ENCODE results near the gene RBM10. TPM values are rescaled to one million over a fixed set of nuclear protein-coding genes. Genes with fewer than 3 reads are reported as not detected.

RBM10 gene
- total and polyA plus RNA-seq, 2 experiments from 2014 or later = 39.5 to 101 TPM

- H3K4me3 Mint-ChIP-seq = peak overlapping the region; percentile 93
- H3K4me2 ChIP-seq = peak overlapping the region; percentile 78
- H3K36me3 Mint-ChIP-seq (ENCODE audit: low read depth) = peaks cover 5% of the 10 kb centered on the region; the same call in 2 of the 3 replicates
- ATAC-seq (peak; percentile 82), DNase-seq (ENCODE audit: low spot score) (peak; percentile 96)
- H3K27ac ChIP-seq (ENCODE audit: low read depth) = peak overlapping the region; percentile 98
- H4K20me1 ChIP-seq (replicated peaks; ENCODE audit: insufficient read depth) = no peaks in the 10 kb centered on the region
- peak overlapping the region; percentile 59 for H3K4me3 ChIP-seq
- no peaks in the 10 kb centered on the region for H3K27me3 ChIP-seq (ENCODE audit: insufficient read depth)
- no peaks in the 10 kb centered on the region; the same call in 1 of the 3 replicates for H3K9me3 Mint-ChIP-seq
- H3K27ac Mint-ChIP-seq = peak overlapping the region; percentile 100
- H3K4me1 ChIP-seq (ENCODE audit: insufficient read depth) = peaks cover 4% of the 10 kb centered on the region
- no peak for TF ChIP-seq NANOG (IDR thresholded peaks at IDR 0.05; ENCODE audit: borderline replicate concordance)
- TF ChIP-seq CREB1 (CRISPR knock-in tag; IDR thresholded peaks at IDR 0.05; ENCODE audit: low read depth) = peak; percentile 92
- no peak for TF ChIP-seq ZNF331 (CRISPR knock-in tag; IDR thresholded peaks at IDR 0.05; ENCODE audit: low read depth)
- TF ChIP-seq POLR2AphosphoS5 (IDR thresholded peaks at IDR 0.05; ENCODE audit: low read depth) = peak; percentile 29; the same call in 1 of the 2 replicates
- no peak for TF ChIP-seq CTCF (conservative IDR thresholded peaks at IDR 0.05; ENCODE audit: low read depth in 2 of 2)
- no peak for TF ChIP-seq ZNF114 (CRISPR knock-in tag; IDR thresholded peaks at IDR 0.05)
- no peak for TF ChIP-seq REST (IDR thresholded peaks at IDR 0.05; ENCODE audit: unreplicated experiment)
- no peak for TF ChIP-seq EZH2 (IDR thresholded peaks at IDR 0.05; ENCODE audit: low read depth, unreplicated experiment)
- no peak for TF ChIP-seq EZH2phosphoT487 (IDR thresholded peaks at IDR 0.05; ENCODE audit: unreplicated experiment)
- TF ChIP-seq ZNF462 (CRISPR knock-in tag; IDR thresholded peaks at IDR 0.05) = no peak
- TF ChIP-seq JUNB (IDR thresholded peaks at IDR 0.05; ENCODE audit: unreplicated experiment) = no peak
- no peak for TF ChIP-seq STAT1 (IDR thresholded peaks at IDR 0.05; ENCODE audit: unreplicated experiment)
- no peak for TF ChIP-seq ETS1 (IDR thresholded peaks at IDR 0.05)
- no peaks in the 10 kb centered on the region for H3K9me2 ChIP-seq (ENCODE audit: insufficient read depth)
- no peak overlapping the region for H2AFZ ChIP-seq
- no peaks in the 10 kb centered on the region for H3F3A ChIP-seq (replicated peaks; ENCODE audit: low read depth)
- H3K36me3 ChIP-seq (ENCODE audit: insufficient read depth) = no peaks in the 10 kb centered on the region
- peaks cover 4% of the 10 kb centered on the region for H3K27me3 Mint-ChIP-seq (ENCODE audit: insufficient read depth, low read depth, poor library complexity)
- peaks cover 10% of the 10 kb centered on the region; the same call in 2 of the 3 replicates for H3K4me1 Mint-ChIP-seq
- peaks cover 48% of the 10 kb centered on the region for H3K79me2 ChIP-seq (replicated peaks; ENCODE audit: insufficient read depth)
Measured at GRCh38 chrX:47233333-47234113, 88.5 kb downstream of the RBM10 start.

Data from GM23338 (cell line).